Astrocyte (in vitro differentiated cells and primary cell): ENCODE results near the gene TTF2. TPM values are rescaled to one million over a fixed set of nuclear protein-coding genes. Genes with fewer than 3 reads are reported as not detected.
A peak's percentile ranks its signal among the peaks of the same experiment; 100 is the strongest.

ENCODE experiments used
- DNase-seq: peaks from one replicate; pipeline ENCODE4 v3.0.0-alpha.2; 2010; ENCODE audit warnings: low read depth
- FAIRE-seq: peaks from 2 replicates; lab custom pipeline; 2011; peaks lifted over from hg19 to GRCh38; lab: Jason Lieb, UNC
- H2AFZ ChIP-seq: 2 replicates; pipeline ENCODE4 v1.6.0; 2012; ENCODE audit warnings: low read depth, low read length, inconsistent platforms
- H3K27ac ChIP-seq: 2 replicates; pipeline ENCODE4 v1.5.1; 2011; ENCODE audit warnings: low read depth, low read length, inconsistent platforms
- H3K27me3 ChIP-seq: 2 replicates; pipeline ENCODE4 v1.6.0; 2011; ENCODE audit warnings: low read length, inconsistent platforms; ENCODE audit not compliant: insufficient read depth
- H3K36me3 ChIP-seq: 2 replicates; pipeline ENCODE4 v1.5.1; 2011; ENCODE audit warnings: low read length, inconsistent platforms; ENCODE audit not compliant: insufficient read depth
- H3K4me1 ChIP-seq: 2 replicates; pipeline ENCODE4 v1.5.1; 2011; ENCODE audit warnings: low read length, inconsistent platforms; ENCODE audit not compliant: insufficient read depth
- H3K4me2 ChIP-seq: 2 replicates; pipeline ENCODE4 v1.6.0; 2012; ENCODE audit warnings: low read length, inconsistent platforms
- H3K4me3 ChIP-seq: 2 replicates; pipeline ENCODE4 v1.5.1; 2011; ENCODE audit warnings: low read depth, mild to moderate bottlenecking, low read length, inconsistent platforms; ENCODE audit not compliant: insufficient read depth
- H3K79me2 ChIP-seq: 2 replicates; pipeline ENCODE4 v1.6.0; 2012; ENCODE audit warnings: mild to moderate bottlenecking, low read length, inconsistent platforms; ENCODE audit not compliant: insufficient read depth
- H3K9ac ChIP-seq: 2 replicates; pipeline ENCODE4 v1.6.0; 2012; ENCODE audit warnings: mild to moderate bottlenecking, low read length, inconsistent platforms
- H3K9me3 ChIP-seq: 2 replicates; pipeline ENCODE4 v1.5.1; 2012; ENCODE audit warnings: low read depth, mild to moderate bottlenecking, low read length, inconsistent platforms; ENCODE audit not compliant: insufficient read depth
- H4K20me1 ChIP-seq: 2 replicates; pipeline ENCODE4 v1.6.0; 2012; ENCODE audit warnings: low read length, inconsistent platforms; ENCODE audit not compliant: insufficient read depth
- H3K27ac Mint-ChIP-seq: one replicate; pipeline ENCODE4 v1.8.0; 2021; ENCODE audit warnings: mild to moderate bottlenecking, mixed read lengths; ENCODE audit not compliant: unreplicated experiment
- H3K27me3 Mint-ChIP-seq: one replicate; pipeline ENCODE4 v1.8.0; 2021; ENCODE audit warnings: low read depth, mixed read lengths; ENCODE audit not compliant: unreplicated experiment
- H3K36me3 Mint-ChIP-seq: one replicate; pipeline ENCODE4 v1.8.0; 2021; ENCODE audit warnings: low read depth, mixed read lengths; ENCODE audit not compliant: unreplicated experiment
- H3K4me1 Mint-ChIP-seq: one replicate; pipeline ENCODE4 v1.8.0; 2021; ENCODE audit warnings: low read depth, mixed read lengths; ENCODE audit not compliant: unreplicated experiment
- H3K4me3 Mint-ChIP-seq: one replicate; pipeline ENCODE4 v1.8.0; 2021; ENCODE audit warnings: mild to moderate bottlenecking, moderate library complexity, mixed read lengths; ENCODE audit not compliant: unreplicated experiment
- H3K9me3 Mint-ChIP-seq: one replicate; pipeline ENCODE4 v1.8.0; 2021; ENCODE audit warnings: mild to moderate bottlenecking, mixed read lengths; ENCODE audit not compliant: unreplicated experiment
- CTCF ChIP-seq: IDR thresholded peaks from 2 replicates; pipeline ENCODE4 v1.5.1; 2011; ENCODE audit warnings: low read depth, mild to moderate bottlenecking, inconsistent platforms, low read length, moderate library complexity; ENCODE audit not compliant: insufficient read depth
- EZH2 ChIP-seq: IDR thresholded peaks from 2 replicates; pipeline ENCODE4 v1.6.1; 2012; ENCODE audit warnings: mild to moderate bottlenecking, low read length, inconsistent platforms; ENCODE audit not compliant: insufficient read depth
- total RNA-seq: library from RNA; stranded (reverse); gene quantifications from 2 replicates; pipeline ENCODE4 v1.2.1, GENCODE V29; 2021

The TTF2 gene
- total RNA-seq, 1 donor from 2014 or later: 23.4 TPM

GRCh38 chr1:117069220-117069844 is 9.2 kb downstream of the TTF2 start:
- Histone ChIP-seq H3K4me1 (peaks cover 9% of the 10 kb centered on the region), H3K36me3 (no peaks in the 10 kb centered on the region), H3K9me3 (no peaks in the 10 kb centered on the region), H2AFZ (no peak overlapping the region), H3K9ac (peak overlapping the region; percentile 18), H3K4me2 (no peak overlapping the region), H3K4me3 (no peak overlapping the region), H3K27me3 (no peaks in the 10 kb centered on the region), H3K79me2 (peaks cover 7% of the 10 kb centered on the region), H4K20me1 (no peaks in the 10 kb centered on the region), H3K27ac (peak overlapping the region; percentile 11)
- Mint-ChIP-seq H3K27ac (no peak overlapping the region), H3K36me3 (peaks cover 2% of the 10 kb centered on the region), H3K9me3 (no peaks in the 10 kb centered on the region), H3K4me1 (peaks cover 7% of the 10 kb centered on the region), H3K4me3 (no peak overlapping the region), H3K27me3 (no peaks in the 10 kb centered on the region)
- FAIRE-seq (no peak), DNase-seq (no peak)
- TF ChIP-seq EZH2: no peak
- no peak for TF ChIP-seq CTCF

GRCh38 chr1:117070124-117070523 is 10.0 kb downstream of the TTF2 start:
- Histone ChIP-seq H3K4me3 (no peak overlapping the region), H3K36me3 (peaks cover 2% of the 10 kb centered on the region), H3K27ac (peak overlapping the region; percentile 30), H2AFZ (no peak overlapping the region), H4K20me1 (no peaks in the 10 kb centered on the region), H3K27me3 (no peaks in the 10 kb centered on the region), H3K4me1 (peaks cover 9% of the 10 kb centered on the region), H3K9me3 (no peaks in the 10 kb centered on the region), H3K79me2 (peaks cover 7% of the 10 kb centered on the region), H3K4me2 (no peak overlapping the region), H3K9ac (no peak overlapping the region)
- DNase-seq (peak; percentile 91), FAIRE-seq (no peak)
- Mint-ChIP-seq H3K4me3 (no peak overlapping the region), H3K9me3 (no peaks in the 10 kb centered on the region), H3K27me3 (no peaks in the 10 kb centered on the region), H3K36me3 (peaks cover 2% of the 10 kb centered on the region), H3K27ac (no peak overlapping the region), H3K4me1 (peaks cover 7% of the 10 kb centered on the region)
- no peak for TF ChIP-seq EZH2
- no peak for TF ChIP-seq CTCF

- DNase-seq (no peak), FAIRE-seq (no peak)
- TF ChIP-seq CTCF: no peak
- TF ChIP-seq EZH2: no peak
- Histone ChIP-seq H3K4me2 (no peak overlapping the region), H3K9ac (peak overlapping the region; percentile 15), H3K9me3 (no peaks in the 10 kb centered on the region), H2AFZ (no peak overlapping the region), H3K36me3 (peaks cover 32% of the 10 kb centered on the region), H3K4me1 (peaks cover 14% of the 10 kb centered on the region), H3K79me2 (no peaks in the 10 kb centered on the region), H3K4me3 (no peak overlapping the region), H4K20me1 (no peaks in the 10 kb centered on the region), H3K27ac (peak overlapping the region; percentile 58), H3K27me3 (no peaks in the 10 kb centered on the region)
- Mint-ChIP-seq H3K9me3 (no peaks in the 10 kb centered on the region), H3K36me3 (peaks cover 6% of the 10 kb centered on the region), H3K4me3 (no peak overlapping the region), H3K4me1 (peaks cover 11% of the 10 kb centered on the region), H3K27me3 (no peaks in the 10 kb centered on the region), H3K27ac (peak overlapping the region; percentile 58)
These were observed 16.5 kb downstream of the TTF2 start for GRCh38 chr1:117076648-117077047.
